NCI-H524 (cell line): Measurements from ENCODE around the gene CALB2.
"Not testable (repeated sequence)": the region's sequence is repeated elsewhere in the genome, so short reads cannot be mapped to it uniquely, and the experiment has no call there.

Source experiments
- DNase-seq, 2 experiments: peaks; one replicate each; lab custom pipeline; 2025; lab: John Stamatoyannopoulos, UW

CALB2 gene

GRCh38 chr16:71352963-71353460, 5.5 kb upstream of the CALB2 start:
- no peak for DNase-seq

GRCh38 chr16:71353736-71354135, 4.8 kb upstream of the CALB2 start:
- DNase-seq = peak in 1 of 2 experiments; percentile 21

GRCh38 chr16:71354156-71354555, 4.4 kb upstream of the CALB2 start:
- DNase-seq = no peak

GRCh38 chr16:71356051-71356740, 2.3 kb upstream of the CALB2 start:
- DNase-seq = no peak

GRCh38 chr16:71356936-71357335, 1.6 kb upstream of the CALB2 start:
- not testable (repeated sequence) for DNase-seq

GRCh38 chr16:71357681-71358080, 842 bp upstream of the CALB2 start:
- DNase-seq = peak in 1 of 2 experiments; percentile 63

- no peak for DNase-seq
Measured at GRCh38 chr16:71359431-71359830, 908 bp downstream of the CALB2 start.

GRCh38 chr16:71360378-71360777, 1.9 kb downstream of the CALB2 start:
- no peak for DNase-seq

- peak; percentile 78 to 89 for DNase-seq
Measured at GRCh38 chr16:71364133-71364681, 5.7 kb downstream of the CALB2 start.

GRCh38 chr16:71365021-71365420, 6.5 kb downstream of the CALB2 start:
- peak; percentile 8 to 45 for DNase-seq

- DNase-seq = peak; percentile 48 to 81
Measured at GRCh38 chr16:71367241-71367976, 8.9 kb downstream of the CALB2 start.

- no peak for DNase-seq
Measured at GRCh38 chr16:71368958-71369357, 10.4 kb downstream of the CALB2 start.

- DNase-seq = no peak
Measured at GRCh38 chr16:71369494-71369893, 11.0 kb downstream of the CALB2 start.

- DNase-seq = no peak
Measured at GRCh38 chr16:71371237-71371636, 12.7 kb downstream of the CALB2 start.

- DNase-seq = no peak
Measured at GRCh38 chr16:71373073-71373472, 14.6 kb downstream of the CALB2 start.

GRCh38 chr16:71376465-71377157, 18.1 kb downstream of the CALB2 start:
- DNase-seq = no peak

GRCh38 chr16:71379711-71380110, 21.2 kb downstream of the CALB2 start:
- no peak for DNase-seq

- no peak for DNase-seq
Measured at GRCh38 chr16:71380831-71381230, 22.3 kb downstream of the CALB2 start.

GRCh38 chr16:71383054-71383773, 24.7 kb downstream of the CALB2 start:
- DNase-seq = peak; percentile 6 to 46

- no peak for DNase-seq
Measured at GRCh38 chr16:71384073-71384724, 25.7 kb downstream of the CALB2 start.
